ENCODE results near the gene UBAP1L.

UBAP1L gene

DNA sequence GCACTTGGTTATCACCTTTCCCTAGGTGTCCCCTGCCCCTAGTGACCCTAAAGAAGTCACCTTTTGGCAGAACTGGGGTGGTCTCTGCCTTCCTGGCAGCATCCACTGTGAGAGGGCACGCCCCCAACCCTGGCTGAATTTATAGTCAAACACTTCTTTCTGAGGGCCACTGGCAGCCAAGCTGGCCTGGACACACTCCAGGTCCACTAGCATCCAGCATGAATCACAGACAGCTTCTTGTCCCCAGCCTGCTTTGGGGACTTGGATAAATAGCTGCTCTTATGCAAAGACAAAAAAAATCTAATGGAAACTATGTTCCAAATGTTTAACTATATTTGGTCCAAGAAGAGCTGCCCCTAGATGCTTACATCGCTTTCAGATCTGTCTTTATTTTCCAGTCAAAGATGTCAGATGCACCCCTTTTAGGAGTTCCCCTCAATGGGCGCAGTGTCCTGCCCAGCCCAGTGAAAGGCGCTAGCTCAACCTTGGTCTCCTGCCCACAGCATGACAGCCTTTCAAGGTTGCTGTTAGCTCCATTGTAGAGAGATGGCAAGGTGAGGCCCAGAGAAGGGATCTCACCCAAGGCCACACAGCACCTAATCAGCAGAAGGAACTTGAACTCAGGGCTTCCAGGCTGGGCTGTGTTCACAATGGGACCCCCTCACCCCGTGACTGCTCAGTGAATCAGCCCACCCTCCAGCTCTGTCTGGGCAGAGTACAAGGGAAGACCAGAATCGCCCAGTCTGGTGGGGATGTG, 54.2 kb downstream of the UBAP1L start:
- Histone ChIP-seq H3K4me2 (ENCODE audit: insufficient read depth, low read length) (no peak overlapping the region), H3K4me3 (ENCODE audit: low read depth in 1 of 2, low read length in 2 of 2) (no peak overlapping the region), H3K9me3 (ENCODE audit: insufficient read depth, low read length, severe bottlenecking) (no peaks in the 10 kb centered on the region), H2AFZ (ENCODE audit: low read depth, low read length) (no peak overlapping the region), H3K27me3 (ENCODE audit: insufficient read depth, low read length, poor library complexity) (no peaks in the 10 kb centered on the region), H3K9ac (ENCODE audit: low read depth, low read length) (no peak overlapping the region), H3K36me3 (ENCODE audit: insufficient read depth, low read length) (no peaks in the 10 kb centered on the region), H3K27ac (ENCODE audit: low read length) (no peak overlapping the region), H4K20me1 (ENCODE audit: insufficient read depth, low read length) (no peaks in the 10 kb centered on the region), H3K4me1 (ENCODE audit: insufficient read depth, low read length) (peaks cover 7% of the 10 kb centered on the region), H3K79me2 (ENCODE audit: insufficient read depth, low read length) (no peaks in the 10 kb centered on the region)
- ATAC-seq (ENCODE audit: insufficient read depth, low read depth), result no peak
- TF ChIP-seq, protein P1, sequence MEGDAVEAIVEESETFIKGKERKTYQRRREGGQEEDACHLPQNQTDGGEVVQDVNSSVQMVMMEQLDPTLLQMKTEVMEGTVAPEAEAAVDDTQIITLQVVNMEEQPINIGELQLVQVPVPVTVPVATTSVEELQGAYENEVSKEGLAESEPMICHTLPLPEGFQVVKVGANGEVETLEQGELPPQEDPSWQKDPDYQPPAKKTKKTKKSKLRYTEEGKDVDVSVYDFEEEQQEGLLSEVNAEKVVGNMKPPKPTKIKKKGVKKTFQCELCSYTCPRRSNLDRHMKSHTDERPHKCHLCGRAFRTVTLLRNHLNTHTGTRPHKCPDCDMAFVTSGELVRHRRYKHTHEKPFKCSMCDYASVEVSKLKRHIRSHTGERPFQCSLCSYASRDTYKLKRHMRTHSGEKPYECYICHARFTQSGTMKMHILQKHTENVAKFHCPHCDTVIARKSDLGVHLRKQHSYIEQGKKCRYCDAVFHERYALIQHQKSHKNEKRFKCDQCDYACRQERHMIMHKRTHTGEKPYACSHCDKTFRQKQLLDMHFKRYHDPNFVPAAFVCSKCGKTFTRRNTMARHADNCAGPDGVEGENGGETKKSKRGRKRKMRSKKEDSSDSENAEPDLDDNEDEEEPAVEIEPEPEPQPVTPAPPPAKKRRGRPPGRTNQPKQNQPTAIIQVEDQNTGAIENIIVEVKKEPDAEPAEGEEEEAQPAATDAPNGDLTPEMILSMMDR (IDR thresholded peaks at IDR 0.05; ENCODE audit: borderline replicate concordance, extremely low read depth, low read length, poor library complexity, severe bottlenecking), result no peak
- TF ChIP-seq EZH2 (IDR thresholded peaks at IDR 0.05; ENCODE audit: borderline replicate concordance, low read depth, low read length, severe bottlenecking), result no peak
- no peak for DNase-seq

DNA sequence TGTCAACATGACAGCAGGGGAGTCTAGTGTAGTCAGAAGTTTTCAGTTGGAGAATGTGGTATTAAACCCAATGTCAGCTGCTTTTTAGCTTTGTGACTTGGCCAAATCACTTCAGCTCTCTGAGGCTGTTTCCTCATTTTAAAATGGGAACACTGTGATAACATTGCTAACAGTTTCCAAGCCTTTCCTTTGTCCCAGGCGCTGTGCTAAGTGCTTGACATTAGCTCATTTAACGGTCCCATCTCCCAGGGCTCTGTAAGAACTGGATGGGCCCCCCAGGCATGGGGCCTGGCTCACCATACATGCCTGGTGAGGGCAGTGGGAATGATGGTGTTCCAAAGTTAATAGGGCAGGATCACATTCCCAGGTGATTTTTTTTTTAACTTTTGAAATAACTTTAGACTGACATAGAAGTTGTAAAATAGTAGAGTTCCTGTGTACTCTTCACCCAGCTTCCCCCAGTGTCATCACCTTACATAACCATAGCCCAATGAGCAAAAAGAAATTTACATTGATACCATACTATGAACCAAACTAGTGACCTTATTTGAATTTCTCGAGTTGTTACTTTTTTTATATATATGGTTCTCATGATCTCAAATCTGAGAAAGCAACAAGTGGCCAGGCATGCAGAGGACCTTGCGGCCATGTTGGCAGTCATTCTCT, 54.9 kb downstream of the UBAP1L start:
- ATAC-seq (ENCODE audit: insufficient read depth, low read depth) (no peak), DNase-seq (no peak)
- Histone ChIP-seq H3K9ac (ENCODE audit: low read depth, low read length) (no peak overlapping the region), H3K4me3 (ENCODE audit: low read depth in 1 of 2, low read length in 2 of 2) (no peak overlapping the region), H3K4me2 (ENCODE audit: insufficient read depth, low read length) (no peak overlapping the region), H3K27me3 (ENCODE audit: insufficient read depth, low read length, poor library complexity) (no peaks in the 10 kb centered on the region), H3K4me1 (ENCODE audit: insufficient read depth, low read length) (peaks cover 15% of the 10 kb centered on the region), H4K20me1 (ENCODE audit: insufficient read depth, low read length) (no peaks in the 10 kb centered on the region), H3K36me3 (ENCODE audit: insufficient read depth, low read length) (no peaks in the 10 kb centered on the region), H2AFZ (ENCODE audit: low read depth, low read length) (no peak overlapping the region), H3K27ac (ENCODE audit: low read length) (no peak overlapping the region), H3K9me3 (ENCODE audit: insufficient read depth, low read length, severe bottlenecking) (no peaks in the 10 kb centered on the region), H3K79me2 (ENCODE audit: insufficient read depth, low read length) (no peaks in the 10 kb centered on the region)
- TF ChIP-seq, protein P1 (IDR thresholded peaks at IDR 0.05; ENCODE audit: borderline replicate concordance, extremely low read depth, low read length, poor library complexity, severe bottlenecking), result no peak
- no peak for TF ChIP-seq EZH2 (IDR thresholded peaks at IDR 0.05; ENCODE audit: borderline replicate concordance, low read depth, low read length, severe bottlenecking)

DNA sequence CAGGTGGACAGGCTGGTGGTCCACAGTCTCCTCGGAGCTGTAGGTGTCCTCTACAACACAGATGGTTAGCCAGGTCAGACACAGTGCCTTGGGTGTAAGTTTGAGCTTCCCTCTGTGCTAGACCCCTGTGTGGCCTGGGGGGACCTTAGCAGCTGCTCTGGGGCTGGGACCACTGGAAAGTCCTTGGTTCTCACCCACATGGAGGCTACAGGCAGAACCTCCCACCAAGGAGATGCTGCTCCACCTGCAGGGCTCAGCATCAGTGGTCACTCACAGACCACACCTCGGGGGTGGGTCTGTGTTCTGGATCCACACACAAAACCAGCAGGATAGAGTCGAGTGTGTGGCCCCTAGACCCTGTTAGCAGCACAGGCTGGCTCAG, 55.6 kb downstream of the UBAP1L start:
- Histone ChIP-seq H3K4me2 (ENCODE audit: insufficient read depth, low read length) (no peak overlapping the region), H3K79me2 (ENCODE audit: insufficient read depth, low read length) (no peaks in the 10 kb centered on the region), H3K4me3 (ENCODE audit: low read depth in 1 of 2, low read length in 2 of 2) (no peak overlapping the region), H3K27ac (ENCODE audit: low read length) (no peak overlapping the region), H3K36me3 (ENCODE audit: insufficient read depth, low read length) (no peaks in the 10 kb centered on the region), H3K9ac (ENCODE audit: low read depth, low read length) (no peak overlapping the region), H3K9me3 (ENCODE audit: insufficient read depth, low read length, severe bottlenecking) (no peaks in the 10 kb centered on the region), H4K20me1 (ENCODE audit: insufficient read depth, low read length) (no peaks in the 10 kb centered on the region), H3K4me1 (ENCODE audit: insufficient read depth, low read length) (peaks cover 22% of the 10 kb centered on the region), H3K27me3 (ENCODE audit: insufficient read depth, low read length, poor library complexity) (no peaks in the 10 kb centered on the region), H2AFZ (ENCODE audit: low read depth, low read length) (no peak overlapping the region)
- TF ChIP-seq, protein P1 (IDR thresholded peaks at IDR 0.05; ENCODE audit: borderline replicate concordance, extremely low read depth, low read length, poor library complexity, severe bottlenecking), result no peak
- TF ChIP-seq EZH2 (IDR thresholded peaks at IDR 0.05; ENCODE audit: borderline replicate concordance, low read depth, low read length, severe bottlenecking), result no peak
- DNase-seq, result no peak
- no peak for ATAC-seq (ENCODE audit: insufficient read depth, low read depth)
